LoVo (cell line): ENCODE data around the gene RBBP8NL.
A peak's percentile ranks its signal among the peaks of the same experiment; 100 is the strongest.
"Not testable (repeated sequence)": the region's sequence is repeated elsewhere in the genome, so short reads cannot be mapped to it uniquely, and the experiment has no call there.

Experiments
- DNase-seq: peaks from one replicate; pipeline ENCODE4 v3.0.0-alpha.2; 2016; ENCODE audit warnings: low spot score

RBBP8NL gene

DNA sequence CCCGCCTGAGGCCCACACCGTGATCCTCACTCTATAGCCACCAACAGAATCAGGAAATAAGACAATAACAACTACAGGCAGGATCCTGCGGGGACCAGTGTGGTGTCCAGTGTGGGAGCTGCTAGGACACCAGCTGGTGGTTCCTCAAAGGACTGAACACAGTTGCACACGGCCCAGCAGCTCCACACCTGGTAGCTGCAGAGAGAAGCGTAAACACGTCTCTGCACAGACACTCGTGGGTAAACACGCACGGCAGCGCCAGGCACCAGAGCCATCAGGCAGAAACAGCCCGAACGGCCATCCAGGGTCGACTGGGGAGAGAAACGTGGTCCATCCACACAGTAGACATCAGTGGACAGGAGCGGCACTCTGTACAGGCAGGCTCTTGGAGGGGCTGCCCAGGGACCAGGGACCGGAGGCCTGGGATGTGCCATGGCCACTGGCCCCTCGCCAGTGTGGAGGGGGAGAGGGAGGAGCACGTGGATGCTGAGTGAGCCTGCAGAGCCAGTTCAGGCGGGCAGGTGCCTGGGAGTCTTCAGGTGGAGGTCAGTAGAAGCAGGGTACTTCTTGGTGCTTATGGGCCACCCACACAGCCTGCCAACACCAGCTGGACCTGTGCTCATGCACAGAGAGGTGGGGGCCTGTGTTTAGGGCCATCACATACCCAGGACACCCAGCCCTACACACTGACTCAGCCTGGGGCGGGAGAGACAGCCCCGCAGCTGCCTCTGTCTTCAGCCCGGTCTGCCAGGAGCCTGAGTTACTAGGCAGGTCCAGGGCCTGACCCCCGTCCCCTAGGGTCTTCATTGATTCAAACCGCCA, 52.8 kb downstream of the RBBP8NL start:
- no peak for DNase-seq

DNA sequence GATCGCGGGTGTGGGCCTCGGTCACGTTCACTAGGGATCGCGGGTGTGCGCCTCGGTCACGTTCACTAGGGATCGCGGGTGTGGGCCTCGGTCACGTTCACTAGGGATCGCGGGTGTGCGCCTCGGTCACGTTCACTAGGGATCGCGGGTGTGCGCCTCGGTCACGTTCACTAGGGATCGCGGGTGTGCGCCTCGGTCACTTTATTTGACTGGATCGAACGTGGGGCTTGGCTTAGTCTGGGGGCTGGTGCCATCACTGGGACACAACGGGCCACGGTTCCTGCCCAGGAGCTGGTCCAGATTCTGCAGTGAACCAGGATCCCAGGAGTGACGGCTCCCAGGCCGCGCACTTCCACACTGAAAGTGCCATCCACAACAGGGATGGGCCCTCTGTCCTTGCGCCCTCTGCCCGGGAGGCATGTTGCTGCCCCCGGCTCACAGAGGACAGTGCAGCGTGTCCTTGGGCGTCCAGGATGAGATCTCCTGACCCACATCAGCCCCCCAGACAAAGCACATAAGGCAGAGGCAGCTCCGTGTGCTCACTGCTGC, 53.6 kb downstream of the RBBP8NL start:
- DNase-seq: not testable (repeated sequence)

DNA sequence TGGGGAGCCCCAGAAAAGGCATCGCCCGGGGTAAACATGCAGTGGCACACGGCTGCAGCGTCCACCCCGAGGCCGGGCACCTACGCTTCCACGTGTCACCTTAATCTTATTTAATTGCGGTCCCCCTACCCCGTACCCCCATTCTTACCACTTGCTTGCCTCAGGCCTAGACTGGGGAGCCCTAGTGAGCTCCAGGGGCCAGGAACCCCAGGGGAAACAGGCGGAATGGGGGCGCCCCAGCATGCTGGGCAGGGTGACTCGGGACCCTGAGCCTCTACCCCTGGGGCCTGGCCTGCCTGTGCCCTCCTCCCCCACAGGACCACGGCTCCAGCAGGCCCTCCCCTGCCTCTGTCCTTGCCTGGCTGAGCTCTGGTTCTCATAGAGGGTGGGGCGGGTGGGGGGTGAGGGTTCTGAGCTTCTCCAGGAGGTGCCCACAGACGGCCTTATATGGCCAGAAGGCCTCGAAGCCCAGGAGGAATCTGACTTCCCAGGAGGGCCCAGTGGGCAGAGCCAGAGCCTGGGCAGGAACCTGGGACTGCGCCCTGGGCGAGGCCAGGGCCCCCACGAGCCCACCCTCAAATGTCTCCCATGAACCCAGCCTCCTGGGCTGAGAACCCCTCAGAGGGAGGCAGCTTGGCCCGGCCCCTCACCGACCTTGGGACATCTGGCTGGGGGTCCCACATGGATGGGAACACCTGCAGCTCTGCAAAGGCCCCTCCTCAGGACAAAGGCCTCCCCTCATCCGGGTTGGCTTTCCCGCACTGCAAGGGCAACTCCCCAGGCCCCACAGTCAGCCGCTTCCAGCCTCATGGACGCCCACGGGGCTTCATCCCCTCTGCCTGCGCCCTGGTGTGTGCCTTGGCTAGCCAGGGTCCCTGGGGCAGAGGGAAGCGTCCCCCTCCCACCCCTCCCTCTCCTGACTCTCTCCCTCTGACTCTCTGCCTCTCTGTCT, 55.0 kb downstream of the RBBP8NL start:
- no peak for DNase-seq

DNA sequence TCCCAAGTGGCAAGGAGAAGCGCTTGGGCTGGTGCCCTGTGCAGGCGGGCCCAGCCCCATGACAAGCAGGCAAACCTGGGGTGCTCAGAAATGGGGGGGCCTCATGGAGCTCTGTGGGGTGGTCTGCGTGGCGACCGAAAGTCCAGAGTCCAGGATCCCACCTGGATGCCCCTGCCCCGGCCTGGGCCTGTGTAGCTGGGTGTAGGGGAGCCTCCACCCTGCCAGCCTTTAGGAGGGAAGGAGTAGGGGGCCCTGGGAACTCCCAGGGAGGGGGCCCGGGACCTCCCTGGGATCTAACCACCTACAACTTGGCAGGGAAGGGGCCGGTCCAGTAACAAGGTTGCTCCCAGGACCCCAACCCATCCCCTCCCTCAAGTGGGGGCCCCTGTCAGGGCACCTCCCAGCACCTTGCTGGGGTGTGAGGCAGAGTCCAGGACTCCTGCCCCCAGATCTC, 55.7 kb downstream of the RBBP8NL start:
- no peak for DNase-seq

DNA sequence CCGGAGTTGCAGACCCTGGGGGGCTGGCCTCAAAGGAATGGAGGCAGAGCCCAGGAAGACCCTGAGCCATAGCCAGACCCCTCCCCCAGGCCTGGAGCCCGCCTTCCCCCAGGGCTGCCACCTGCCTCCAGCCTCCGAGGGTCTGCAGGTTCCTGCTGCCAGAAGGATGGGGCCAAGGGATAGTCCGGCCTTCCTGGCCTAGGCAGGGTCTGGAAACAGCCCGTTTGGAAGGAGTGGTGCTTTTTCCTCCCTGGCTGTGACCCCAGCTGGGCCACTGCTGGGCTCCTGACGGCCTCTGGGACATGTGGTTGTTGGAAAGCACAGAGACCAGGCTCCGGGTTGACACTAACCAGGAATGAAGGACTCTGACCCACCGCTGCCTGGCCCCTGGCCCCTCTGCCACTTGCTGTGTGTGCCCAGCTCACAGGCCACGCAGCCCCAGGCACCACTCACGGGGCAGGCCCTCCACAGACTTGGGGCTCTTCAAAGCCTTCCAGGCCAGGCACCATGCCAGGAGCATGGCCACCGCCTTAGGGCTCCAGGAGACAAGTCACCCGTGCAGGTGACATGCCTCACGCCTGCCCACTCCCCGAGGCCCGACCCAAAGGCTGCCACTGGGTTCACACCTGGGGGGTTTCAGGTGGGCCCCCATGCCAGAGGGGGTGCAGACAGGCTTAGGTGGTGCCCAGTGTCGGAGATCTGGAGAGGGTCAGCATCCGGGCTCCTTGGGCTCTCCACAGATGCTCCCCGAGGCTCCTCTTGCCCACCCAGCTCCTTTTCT, 56.3 kb downstream of the RBBP8NL start:
- no peak for DNase-seq

DNA sequence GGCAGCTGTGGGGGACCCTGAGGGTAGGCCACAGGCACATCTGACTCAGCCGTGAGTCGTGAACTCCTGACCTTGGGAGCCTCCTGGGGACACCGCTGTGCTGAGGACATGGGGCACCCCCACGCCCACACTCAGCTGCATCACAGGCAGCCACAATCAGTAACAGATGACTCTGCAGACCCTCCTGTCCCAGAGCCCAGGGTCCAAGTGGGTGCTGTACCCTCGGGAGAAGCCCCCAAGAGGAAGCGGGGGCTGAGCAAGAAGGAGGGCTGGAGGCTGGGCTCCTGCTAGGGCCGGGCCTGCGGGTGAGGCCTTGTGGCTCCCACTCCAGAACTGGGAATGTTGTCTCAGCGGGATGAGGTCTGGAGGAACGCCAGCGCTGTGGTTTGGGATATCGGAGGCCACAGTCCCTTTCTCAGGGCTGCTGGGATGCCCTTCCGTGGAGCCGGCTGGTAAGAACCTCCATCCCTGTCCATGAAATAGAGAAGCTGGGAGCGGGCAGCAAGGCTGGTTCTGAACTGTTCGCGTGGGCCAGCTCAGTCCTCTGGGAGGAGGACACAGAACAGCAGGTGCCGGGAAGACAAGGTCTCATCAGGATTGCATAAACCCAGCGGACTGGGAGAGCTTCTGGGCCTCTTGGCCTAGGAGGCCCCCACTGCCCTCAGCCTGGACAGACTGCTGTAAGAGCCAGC, 57.1 kb downstream of the RBBP8NL start:
- peak; percentile 70 for DNase-seq

DNA sequence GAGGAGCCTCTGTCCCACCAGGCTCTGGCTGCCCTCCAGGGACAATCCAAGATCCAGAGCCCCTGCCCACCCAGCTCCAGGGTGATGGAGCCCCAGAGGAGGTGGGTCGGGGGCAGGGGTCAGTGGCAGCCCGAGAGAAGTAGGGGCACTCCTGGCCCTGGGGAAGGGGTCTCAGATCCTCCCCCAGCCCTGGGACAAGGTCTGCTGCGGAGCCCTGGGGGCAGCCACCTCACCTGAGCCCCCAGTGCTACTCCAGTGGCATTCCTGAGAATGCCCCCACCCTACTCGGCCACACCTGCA, 57.6 kb downstream of the RBBP8NL start:
- no peak for DNase-seq

DNA sequence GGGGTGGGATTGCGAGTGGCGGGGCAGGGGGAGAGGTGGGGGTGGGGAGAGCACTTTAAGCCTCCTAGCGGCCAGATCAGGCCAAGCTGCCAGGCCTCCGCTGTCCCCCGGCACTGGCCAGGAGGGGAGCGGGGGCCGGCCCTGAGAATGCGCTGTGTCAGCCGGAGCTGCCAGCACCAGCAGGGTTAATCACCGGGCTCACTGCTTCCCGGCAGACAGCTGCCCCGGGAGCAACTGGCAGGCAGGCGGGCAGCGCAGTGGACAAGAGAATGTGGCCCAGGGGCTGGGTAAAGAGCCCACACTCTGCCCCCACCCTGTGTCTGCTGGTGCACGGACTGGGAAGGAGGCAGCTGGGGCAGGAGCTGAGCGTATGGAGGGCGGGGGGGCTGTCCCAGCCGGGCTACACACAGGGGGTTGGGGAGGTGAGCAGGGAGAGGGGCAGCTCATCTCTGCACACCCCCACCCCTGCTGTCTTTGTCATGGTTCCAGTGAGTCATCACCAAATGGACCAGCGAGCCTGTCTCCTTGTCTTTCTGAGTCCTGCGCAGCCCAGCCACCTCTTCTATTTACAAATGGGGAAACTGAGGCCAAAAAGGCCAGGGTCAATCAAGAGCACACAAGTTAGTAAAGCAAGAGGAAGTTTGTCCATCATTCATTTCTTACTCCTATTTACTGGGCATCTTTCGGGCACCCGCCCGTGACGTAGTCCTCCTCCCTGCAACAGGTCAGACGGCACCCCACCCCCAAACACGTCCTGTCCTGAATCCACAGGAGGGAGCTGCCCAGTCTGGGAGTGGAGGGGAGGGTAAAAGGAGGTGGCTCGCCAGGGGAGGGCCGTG, 58.1 kb downstream of the RBBP8NL start:
- DNase-seq: no peak

DNA sequence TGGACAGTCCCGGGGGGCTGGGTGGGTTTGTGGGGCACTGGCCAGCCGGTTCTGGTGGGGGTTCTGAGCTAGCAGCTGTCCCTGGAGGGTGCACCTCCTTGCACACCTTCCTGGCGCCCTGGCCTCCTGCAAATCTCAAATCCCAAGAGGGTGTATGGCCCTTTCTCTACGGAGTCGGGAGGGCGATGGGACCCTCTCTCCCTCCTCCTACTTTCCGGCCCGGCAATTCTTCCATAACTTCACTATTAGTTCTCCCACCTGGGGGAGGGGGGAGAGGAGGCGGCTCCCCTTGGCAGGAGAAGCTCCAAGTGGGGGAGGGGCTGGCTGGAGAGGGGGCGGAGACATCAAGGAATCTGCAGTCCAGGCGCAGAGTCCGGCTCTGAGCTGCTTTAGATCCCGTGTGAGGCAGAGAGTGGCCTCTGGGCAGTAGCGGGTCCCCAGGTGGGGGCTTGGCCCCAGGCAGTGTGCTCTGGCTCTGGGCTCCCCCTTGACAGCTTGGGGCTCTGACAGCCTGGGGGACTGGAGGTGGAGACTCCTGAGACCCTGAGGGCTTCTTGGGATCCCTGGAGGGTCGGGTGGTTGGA, 58.9 kb downstream of the RBBP8NL start:
- DNase-seq: no peak

DNA sequence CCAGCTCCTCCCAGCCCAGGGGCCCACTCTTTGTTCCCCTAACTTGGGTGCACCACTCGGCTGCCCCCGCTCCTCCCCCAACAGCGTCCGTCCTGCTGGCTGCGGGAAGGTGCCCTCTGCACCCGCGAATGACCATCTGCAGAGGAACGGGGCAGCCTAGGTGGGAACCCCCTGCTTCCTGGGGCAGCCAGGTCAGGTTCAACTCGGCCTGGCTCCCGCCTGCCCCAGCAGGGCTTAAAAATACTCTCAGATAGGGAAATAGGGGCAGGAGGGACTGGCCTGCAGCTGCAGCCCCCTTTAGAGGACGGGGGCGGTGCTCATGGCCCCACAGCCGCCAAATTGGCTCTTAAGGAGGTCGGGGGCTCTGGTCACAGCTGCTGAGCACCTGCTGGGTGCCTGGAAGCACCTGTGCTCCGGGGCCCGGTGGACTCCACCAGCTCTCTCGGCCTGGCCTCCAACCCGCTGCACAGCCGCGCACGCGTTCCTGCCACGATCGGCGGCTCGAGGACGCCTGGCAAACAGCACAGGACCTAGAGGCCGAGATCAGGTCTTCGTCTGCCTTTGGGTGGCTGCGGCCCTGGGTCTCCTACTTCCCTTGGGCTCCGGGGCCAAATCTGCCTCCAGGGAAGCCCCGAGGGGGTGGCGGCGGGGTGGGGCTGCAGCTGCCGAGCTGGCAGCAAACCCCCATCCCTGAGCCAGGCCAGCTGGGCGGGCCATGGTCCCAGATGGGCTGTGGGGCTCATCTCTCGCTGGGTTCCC, 59.5 kb downstream of the RBBP8NL start:
- DNase-seq: no peak

DNA sequence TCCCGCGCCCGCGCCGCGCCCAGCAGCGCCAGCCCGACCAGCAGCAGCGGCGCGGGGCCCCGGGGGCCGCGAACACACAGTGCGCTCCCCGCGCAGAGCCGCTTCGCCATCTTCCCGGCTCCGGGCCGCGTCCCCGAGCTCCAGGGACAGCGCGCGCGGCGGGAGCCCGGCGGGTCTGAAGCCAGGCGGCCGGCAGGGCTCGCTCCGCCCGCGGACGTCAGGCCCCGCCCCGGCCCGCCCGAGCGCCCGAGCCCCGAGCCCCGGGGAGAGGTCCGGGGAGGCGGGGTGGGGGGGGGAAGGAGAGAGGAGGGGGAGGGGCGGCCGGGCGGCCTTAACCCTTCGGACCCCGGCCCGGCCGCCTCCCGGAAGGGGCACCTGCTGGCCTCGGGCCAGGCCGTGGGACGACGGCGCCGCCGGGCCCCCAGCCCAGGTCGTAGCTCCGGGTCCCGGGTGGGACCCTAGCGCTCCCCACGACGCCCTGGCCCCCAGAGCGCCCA, 60.2 kb downstream of the RBBP8NL start, which contains the start of gene LAMA5:
TSS of gene LAMA5 (minus strand) at position 177 of the 497 bp plus-strand sequence. CDS start at position 110, 67 bp downstream.
- DNase-seq: peak; percentile 63

DNA sequence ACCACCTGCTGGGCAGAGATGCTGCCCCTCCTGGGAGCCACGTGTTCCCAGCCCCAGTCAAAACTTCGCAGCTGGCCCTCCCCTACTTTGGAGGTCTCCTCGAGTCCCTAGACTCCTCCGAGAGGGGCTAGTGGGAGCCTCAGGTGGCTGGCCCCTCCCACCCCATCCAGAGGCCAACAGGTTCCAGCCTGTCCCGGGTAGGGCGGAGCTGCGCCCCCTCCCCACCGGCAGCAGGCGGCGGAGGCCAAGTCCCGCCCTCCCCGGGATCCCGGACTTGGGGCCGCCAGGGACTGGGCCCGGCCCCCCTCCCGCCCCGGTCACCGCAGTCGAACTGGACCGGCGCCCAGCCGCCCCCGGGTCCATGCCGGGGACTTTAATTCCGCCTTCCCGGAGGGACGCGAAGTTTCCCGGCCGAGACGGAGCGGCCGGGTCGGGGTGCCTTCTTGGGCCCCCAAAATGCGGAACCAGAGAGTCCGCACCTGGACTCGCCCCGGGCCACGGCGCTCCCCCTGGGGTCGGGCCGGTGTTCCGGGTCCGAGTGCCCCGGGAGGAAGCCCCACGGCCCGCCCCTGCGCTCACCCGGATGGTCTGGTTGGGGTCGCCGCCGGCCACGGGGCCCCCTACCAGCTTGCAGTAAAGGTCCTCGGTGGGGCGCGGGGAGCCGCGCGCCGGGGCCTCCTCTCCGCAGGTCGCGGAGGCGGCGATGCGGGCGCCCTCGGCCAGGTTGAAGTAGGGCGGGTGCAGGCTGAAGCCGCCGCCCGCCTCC, 60.8 kb downstream of the RBBP8NL start:
- no peak for DNase-seq

DNA sequence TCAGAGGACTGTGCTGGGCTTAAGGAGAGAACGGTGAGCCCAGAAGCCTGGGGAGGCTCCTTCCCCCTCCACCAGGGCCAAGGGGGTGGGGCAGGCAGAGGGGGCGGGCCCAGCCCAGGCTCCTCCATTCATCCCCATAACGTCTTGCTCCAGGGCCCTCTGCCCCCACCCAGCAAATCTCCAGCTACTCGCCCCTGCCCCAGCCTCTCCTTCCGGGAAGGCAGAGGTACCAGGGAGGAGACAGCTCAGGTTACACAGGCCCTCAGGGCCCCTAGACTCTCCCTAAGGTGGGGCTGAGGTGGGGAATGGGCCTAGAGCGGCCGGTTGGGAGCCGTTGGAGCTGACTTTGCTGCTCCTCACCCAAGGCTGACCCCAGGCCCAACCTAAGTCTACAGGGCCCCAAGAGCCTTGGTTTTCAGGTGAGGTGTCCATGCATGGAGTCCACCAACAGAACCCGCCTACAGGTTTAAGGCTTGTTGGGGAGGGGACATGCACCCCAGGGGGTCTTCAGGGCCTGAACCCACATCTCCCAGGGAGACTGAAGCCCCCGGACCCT, 61.4 kb downstream of the RBBP8NL start:
- peak; percentile 35 for DNase-seq

DNA sequence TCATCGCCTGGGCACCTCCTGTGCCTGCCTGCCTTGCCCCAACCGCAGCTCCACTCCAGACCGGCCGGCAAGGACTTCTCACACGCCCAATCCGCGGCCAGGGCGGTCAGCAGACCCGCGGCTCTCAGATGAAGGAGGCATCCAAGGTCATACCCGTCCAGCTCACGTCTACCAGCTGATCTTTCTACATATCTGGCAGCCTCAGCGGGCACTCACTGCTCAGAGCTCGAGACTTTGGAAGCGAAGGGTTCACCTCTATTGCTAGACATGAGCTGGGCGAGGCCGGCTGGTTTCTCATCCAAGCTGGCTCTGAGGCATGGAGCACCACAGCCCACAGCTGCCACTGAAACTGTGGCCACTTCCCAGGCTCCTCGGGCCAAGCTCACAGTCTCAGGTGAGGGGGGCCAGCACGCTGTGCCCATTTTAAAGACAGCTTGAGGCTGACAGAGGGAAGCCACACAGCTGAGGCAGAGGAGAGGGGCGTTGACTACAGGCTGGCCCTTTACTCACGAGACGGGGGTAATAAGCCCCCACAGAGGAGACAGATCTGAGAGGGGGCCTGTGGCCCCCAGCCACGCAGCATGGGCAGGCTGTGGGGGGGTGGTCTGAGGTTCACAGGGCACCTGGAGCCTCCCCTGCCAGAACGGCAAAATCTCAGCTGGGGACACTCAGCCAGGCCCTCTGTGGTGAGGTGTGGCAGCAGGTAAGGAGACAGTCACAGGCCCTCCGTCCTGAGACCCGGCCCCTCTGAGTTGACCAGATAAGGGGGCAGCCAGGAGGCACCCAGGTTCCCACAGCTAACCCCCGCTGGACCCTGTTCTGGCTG, 62.2 kb downstream of the RBBP8NL start:
- no peak for DNase-seq

DNA sequence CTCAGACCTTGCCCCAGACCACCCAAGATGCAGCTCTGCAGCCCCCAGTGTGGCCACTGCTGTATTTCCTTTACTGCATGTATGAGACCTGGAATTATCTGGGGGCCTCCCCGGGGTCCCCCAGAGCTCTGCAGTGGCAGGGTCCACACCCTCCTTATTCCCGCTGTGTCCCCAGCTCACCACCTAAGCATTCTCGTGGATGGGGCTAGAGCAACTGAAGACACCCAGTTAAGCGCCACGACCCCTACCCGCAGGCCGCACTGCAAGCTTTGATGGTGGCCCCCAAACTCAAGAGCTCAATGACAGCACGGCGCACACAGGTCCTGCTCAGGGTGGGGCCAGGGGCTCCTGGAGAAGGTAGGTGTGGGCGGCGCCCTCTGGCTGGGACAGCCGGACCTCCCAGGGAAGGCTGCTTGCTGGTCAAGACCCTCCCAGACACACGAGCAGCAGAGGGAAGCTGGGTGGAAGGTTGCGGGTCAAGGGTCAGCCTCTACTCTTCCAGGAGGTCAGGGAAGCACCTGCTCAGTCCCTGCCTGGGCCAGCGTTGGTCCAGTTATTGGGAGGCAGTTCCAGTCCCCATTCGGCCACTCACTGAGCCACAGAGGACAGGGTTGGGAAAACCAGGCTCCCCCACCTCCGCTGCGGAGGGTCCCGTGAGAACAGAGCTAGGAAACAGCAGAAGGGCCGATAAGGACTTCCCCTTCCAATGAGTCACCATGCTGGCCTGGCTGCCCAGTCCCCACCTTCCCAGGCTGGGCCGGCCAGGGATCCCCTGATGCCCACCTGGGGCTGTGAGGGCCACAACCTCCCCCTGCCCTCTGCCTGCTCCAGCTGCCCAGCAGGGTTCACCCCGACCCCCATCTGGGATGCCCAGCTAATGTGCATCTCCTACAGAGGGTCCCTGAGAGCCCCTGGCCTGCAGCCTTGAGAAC, 63.2 kb downstream of the RBBP8NL start:
- no peak for DNase-seq
